ENCODE data around the gene FOXR1.
"Not testable (repeated sequence)": the region's sequence is repeated elsewhere in the genome, so short reads cannot be mapped to it uniquely, and the experiment has no call there.

The FOXR1 gene

GRCh38 chr11:118956094-118956846, 15.3 kb upstream of the FOXR1 start, which contains the start of gene UPK2:
TSS of gene UPK2 (plus strand) at chr11:118956298. CDS start at chr11:118956351, 53 bp downstream.
- Histone ChIP-seq H3K9ac (ENCODE audit: low read length) (no peak within 1 kb of the TSS), H3K9me3 (ENCODE audit: low read length) (no peaks in the 10 kb centered on the region), H3K27ac (ENCODE audit: low read depth, low read length) (no peak within 1 kb of the TSS), H3K27me3 (ENCODE audit: control insufficient read depth in 1 of 2, insufficient read depth in 2 of 2, low read length in 2 of 2) (no peaks in the 10 kb centered on the region), H3K4me3 (ENCODE audit: low read depth in 1 of 2, low read length in 2 of 2) (no peak within 1 kb of the TSS), H3K36me3 (ENCODE audit: insufficient read depth, low read length) (no peaks in the 10 kb centered on the region), H3K4me1 (ENCODE audit: insufficient read depth, low read length) (no peaks in the 10 kb centered on the region)

- Histone ChIP-seq H3K4me3 (ENCODE audit: low read depth in 1 of 2, low read length in 2 of 2) (no peak overlapping the region), H3K9ac (ENCODE audit: low read length) (no peak overlapping the region), H3K27me3 (ENCODE audit: control insufficient read depth in 1 of 2, insufficient read depth in 2 of 2, low read length in 2 of 2) (no peaks in the 10 kb centered on the region), H3K36me3 (ENCODE audit: insufficient read depth, low read length) (no peaks in the 10 kb centered on the region), H3K27ac (ENCODE audit: low read depth, low read length) (no peak overlapping the region), H3K9me3 (ENCODE audit: low read length) (no peaks in the 10 kb centered on the region), H3K4me1 (ENCODE audit: insufficient read depth, low read length) (no peaks in the 10 kb centered on the region)
These were observed 14.6 kb upstream of the FOXR1 start for GRCh38 chr11:118956847-118957469.

GRCh38 chr11:118957549-118957948, 14.0 kb upstream of the FOXR1 start:
- Histone ChIP-seq H3K4me1 (ENCODE audit: insufficient read depth, low read length) (no peaks in the 10 kb centered on the region), H3K4me3 (ENCODE audit: low read depth in 1 of 2, low read length in 2 of 2) (no peak overlapping the region), H3K36me3 (ENCODE audit: insufficient read depth, low read length) (no peaks in the 10 kb centered on the region), H3K9ac (ENCODE audit: low read length) (no peak overlapping the region), H3K9me3 (ENCODE audit: low read length) (no peaks in the 10 kb centered on the region), H3K27ac (ENCODE audit: low read depth, low read length) (no peak overlapping the region), H3K27me3 (ENCODE audit: control insufficient read depth in 1 of 2, insufficient read depth in 2 of 2, low read length in 2 of 2) (no peaks in the 10 kb centered on the region)

- Histone ChIP-seq H3K36me3 (ENCODE audit: insufficient read depth, low read length) (no peaks in the 10 kb centered on the region), H3K27ac (ENCODE audit: low read depth, low read length) (no peak overlapping the region), H3K4me3 (ENCODE audit: low read depth in 1 of 2, low read length in 2 of 2) (no peak overlapping the region), H3K27me3 (ENCODE audit: control insufficient read depth in 1 of 2, insufficient read depth in 2 of 2, low read length in 2 of 2) (no peaks in the 10 kb centered on the region), H3K4me1 (ENCODE audit: insufficient read depth, low read length) (no peaks in the 10 kb centered on the region), H3K9me3 (ENCODE audit: low read length) (no peaks in the 10 kb centered on the region), H3K9ac (ENCODE audit: low read length) (no peak overlapping the region)
These were observed 13.6 kb upstream of the FOXR1 start for GRCh38 chr11:118957968-118958367.

- Histone ChIP-seq H3K27ac (ENCODE audit: low read depth, low read length) (no peak overlapping the region), H3K4me3 (ENCODE audit: low read depth in 1 of 2, low read length in 2 of 2) (no peak overlapping the region), H3K27me3 (ENCODE audit: control insufficient read depth in 1 of 2, insufficient read depth in 2 of 2, low read length in 2 of 2) (no peaks in the 10 kb centered on the region), H3K9ac (ENCODE audit: low read length) (no peak overlapping the region), H3K36me3 (ENCODE audit: insufficient read depth, low read length) (no peaks in the 10 kb centered on the region), H3K4me1 (ENCODE audit: insufficient read depth, low read length) (no peaks in the 10 kb centered on the region), H3K9me3 (ENCODE audit: low read length) (no peaks in the 10 kb centered on the region)
These were observed 13.0 kb upstream of the FOXR1 start for GRCh38 chr11:118958577-118958976.

DNA sequence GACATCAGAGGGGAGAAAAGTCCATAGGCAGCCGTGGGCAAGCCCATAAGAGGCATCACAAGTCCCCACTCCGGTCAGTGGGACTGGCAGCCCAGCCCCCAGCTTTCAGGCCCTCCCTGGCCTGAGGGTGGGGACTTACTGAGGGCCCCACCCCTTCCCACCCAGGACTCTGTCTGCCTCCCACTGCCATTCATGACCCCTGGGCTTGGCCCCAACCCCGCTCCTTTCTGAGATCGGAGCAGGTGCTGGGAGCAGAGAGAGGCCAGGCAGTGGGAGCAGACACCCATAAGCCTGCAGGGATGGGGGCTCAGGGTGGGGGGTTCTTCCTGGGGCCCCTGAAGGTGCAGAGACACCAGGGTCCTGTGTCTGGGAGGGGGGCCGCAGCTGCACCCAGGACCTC, 10.4 kb upstream of the FOXR1 start:
- H3K9ac ChIP-seq (ENCODE audit: low read length) = no peak overlapping the region
- H3K4me1 ChIP-seq (ENCODE audit: insufficient read depth, low read length) = no peaks in the 10 kb centered on the region
- no peak overlapping the region for H3K27ac ChIP-seq (ENCODE audit: low read depth, low read length)
- H3K27me3 ChIP-seq (ENCODE audit: control insufficient read depth in 1 of 2, insufficient read depth in 2 of 2, low read length in 2 of 2) = no peaks in the 10 kb centered on the region
- H3K36me3 ChIP-seq (ENCODE audit: insufficient read depth, low read length) = no peaks in the 10 kb centered on the region
- no peaks in the 10 kb centered on the region for H3K9me3 ChIP-seq (ENCODE audit: low read length)
- H3K4me3 ChIP-seq (ENCODE audit: low read depth in 1 of 2, low read length in 2 of 2) = no peak overlapping the region

DNA sequence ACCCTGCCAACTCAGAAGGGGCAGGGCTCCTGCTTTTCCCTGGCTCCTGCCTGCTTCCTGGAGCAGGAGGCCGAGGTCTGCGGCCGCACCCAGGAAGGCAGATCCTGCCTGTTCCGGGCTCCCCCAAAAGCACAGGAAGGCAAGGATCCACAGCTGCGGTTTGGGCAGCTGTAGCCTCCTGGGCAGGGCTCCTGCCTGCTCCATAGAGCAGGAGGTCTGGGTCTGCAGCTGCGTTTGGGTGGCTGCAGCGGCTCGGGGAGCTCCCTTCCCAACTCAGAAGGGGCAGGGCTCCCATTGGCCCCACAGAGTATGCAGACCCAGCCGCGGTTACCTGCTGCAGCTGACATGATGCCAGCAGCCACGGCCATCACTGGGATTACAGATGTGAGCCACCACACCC, 10.0 kb upstream of the FOXR1 start:
- H3K9me3 ChIP-seq (ENCODE audit: low read length) = no peaks in the 10 kb centered on the region
- no peaks in the 10 kb centered on the region for H3K27me3 ChIP-seq (ENCODE audit: control insufficient read depth in 1 of 2, insufficient read depth in 2 of 2, low read length in 2 of 2)
- H3K4me1 ChIP-seq (ENCODE audit: insufficient read depth, low read length) = no peaks in the 10 kb centered on the region
- no peak overlapping the region for H3K4me3 ChIP-seq (ENCODE audit: low read depth in 1 of 2, low read length in 2 of 2)
- no peak overlapping the region for H3K27ac ChIP-seq (ENCODE audit: low read depth, low read length)
- H3K9ac ChIP-seq (ENCODE audit: low read length) = no peak overlapping the region
- no peaks in the 10 kb centered on the region for H3K36me3 ChIP-seq (ENCODE audit: insufficient read depth, low read length)

DNA sequence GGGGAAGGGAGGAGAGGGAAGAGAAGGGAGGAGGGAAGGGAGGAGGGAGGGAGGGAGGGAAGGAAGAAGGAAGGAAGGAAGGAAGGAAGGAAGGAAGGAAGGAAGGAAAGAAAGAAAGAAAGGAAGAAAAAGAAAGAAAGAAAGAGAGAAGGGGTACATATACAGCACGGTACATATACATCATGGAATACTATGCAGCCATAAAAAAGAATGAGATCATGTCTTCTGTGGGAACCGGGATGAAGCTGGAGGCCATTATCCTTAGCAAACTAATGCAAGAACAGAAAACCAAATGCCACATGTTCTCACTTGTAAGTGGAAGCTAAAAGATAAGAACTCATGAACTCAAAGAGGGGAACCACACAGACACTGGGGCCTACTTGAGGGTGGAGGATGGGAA, 2.1 kb upstream of the FOXR1 start:
- not testable (repeated sequence) for H3K9me3 ChIP-seq (ENCODE audit: low read length); H3K27ac ChIP-seq (ENCODE audit: low read depth, low read length)
- peaks cover 0 to 11% of the 10 kb centered on the region in 2 donors for H3K27me3 ChIP-seq (ENCODE audit: control insufficient read depth in 1 of 2, insufficient read depth in 2 of 2, low read length in 2 of 2)

DNA sequence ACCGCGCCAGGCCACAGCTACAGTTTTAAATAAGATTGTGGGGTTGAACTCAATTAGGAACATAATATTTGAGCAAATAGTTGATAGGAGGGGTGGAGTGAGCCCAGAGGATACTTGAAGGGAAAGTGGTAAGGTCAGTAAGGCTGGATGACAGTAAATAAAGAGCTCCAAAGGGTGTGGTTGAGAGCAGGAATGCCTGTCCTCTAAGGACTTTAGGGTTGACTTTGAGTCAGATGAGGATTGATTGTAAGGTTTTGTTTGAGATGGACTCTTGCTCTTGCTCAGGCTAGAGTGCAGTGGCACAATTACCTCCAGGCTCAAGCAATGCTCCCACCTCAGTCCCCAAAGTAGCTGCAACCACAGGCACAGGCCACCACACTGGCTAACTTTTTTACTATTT, 2.4 kb downstream of the FOXR1 start:
- Histone ChIP-seq H3K27ac (ENCODE audit: low read depth, low read length) (no peak overlapping the region), H3K9me3 (ENCODE audit: low read length) (no peaks in the 10 kb centered on the region), H3K4me1 (ENCODE audit: insufficient read depth, low read length) (no peaks in the 10 kb centered on the region), H3K27me3 (ENCODE audit: control insufficient read depth in 1 of 2, insufficient read depth in 2 of 2, low read length in 2 of 2) (peaks cover 0 to 11% of the 10 kb centered on the region in 2 donors), H3K36me3 (ENCODE audit: insufficient read depth, low read length) (no peaks in the 10 kb centered on the region), H3K9ac (ENCODE audit: low read length) (no peak overlapping the region), H3K4me3 (ENCODE audit: low read depth in 1 of 2, low read length in 2 of 2) (no peak overlapping the region)

More for the DNA sequence above, 2.1 kb upstream of the FOXR1 start:
- not testable (repeated sequence) for H3K4me1 ChIP-seq (ENCODE audit: insufficient read depth, low read length); H3K36me3 ChIP-seq (ENCODE audit: insufficient read depth, low read length); H3K9ac ChIP-seq (ENCODE audit: low read length); H3K4me3 ChIP-seq (ENCODE audit: low read depth in 1 of 2, low read length in 2 of 2)

DNA sequence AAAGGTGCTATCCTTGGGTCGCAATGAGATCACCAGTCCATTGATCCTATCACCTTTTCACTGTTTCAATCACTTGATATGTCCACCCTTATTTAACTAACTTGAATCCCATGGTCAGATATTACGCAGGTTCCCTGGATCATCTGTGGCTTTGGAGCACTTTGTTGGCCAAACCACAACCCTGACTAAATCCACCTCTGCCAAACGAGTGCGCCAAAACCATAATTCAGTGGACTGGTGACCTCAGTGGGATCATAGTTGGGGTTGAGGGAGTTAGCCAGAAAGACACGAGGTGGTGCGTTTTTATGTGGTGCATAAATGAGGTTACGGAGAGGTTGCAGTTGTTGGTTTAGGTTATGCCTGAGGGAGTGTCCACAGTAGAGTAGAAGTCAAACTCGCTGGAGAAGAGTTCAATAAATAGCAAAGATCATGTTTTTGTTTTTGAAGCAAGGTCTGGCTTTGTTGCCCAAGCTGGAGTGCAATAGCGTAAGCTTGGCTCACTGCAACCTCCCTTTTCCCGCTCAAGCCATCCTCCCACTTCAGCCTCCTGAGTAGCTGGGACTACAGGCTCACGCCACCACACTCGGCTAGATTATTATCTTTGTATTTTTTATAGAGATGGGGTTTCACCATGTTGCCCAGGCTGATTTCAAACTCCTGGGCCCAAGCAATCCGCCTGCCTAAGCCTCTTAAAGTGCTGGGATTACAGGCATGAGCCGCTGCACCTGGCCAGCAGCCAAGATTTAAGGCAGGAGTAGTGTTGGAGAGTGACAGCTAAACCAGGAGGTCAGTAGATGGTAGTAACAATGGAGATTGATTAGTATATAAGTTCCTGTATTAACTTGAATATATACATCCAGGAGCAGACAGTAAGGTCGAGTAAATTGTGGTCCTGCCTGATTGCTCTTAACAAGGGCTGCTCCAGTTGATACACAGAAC, 4.5 kb downstream of the FOXR1 start:
- Histone ChIP-seq H3K4me1 (ENCODE audit: insufficient read depth, low read length) (peaks cover 6% of the 10 kb centered on the region), H3K27ac (ENCODE audit: low read depth, low read length) (no peak overlapping the region), H3K4me3 (ENCODE audit: low read depth in 1 of 2, low read length in 2 of 2) (no peak overlapping the region), H3K9ac (ENCODE audit: low read length) (no peak overlapping the region), H3K36me3 (ENCODE audit: insufficient read depth, low read length) (no peaks in the 10 kb centered on the region), H3K9me3 (ENCODE audit: low read length) (no peaks in the 10 kb centered on the region), H3K27me3 (ENCODE audit: control insufficient read depth in 1 of 2, insufficient read depth in 2 of 2, low read length in 2 of 2) (peaks cover 0 to 9% of the 10 kb centered on the region in 2 donors)

DNA sequence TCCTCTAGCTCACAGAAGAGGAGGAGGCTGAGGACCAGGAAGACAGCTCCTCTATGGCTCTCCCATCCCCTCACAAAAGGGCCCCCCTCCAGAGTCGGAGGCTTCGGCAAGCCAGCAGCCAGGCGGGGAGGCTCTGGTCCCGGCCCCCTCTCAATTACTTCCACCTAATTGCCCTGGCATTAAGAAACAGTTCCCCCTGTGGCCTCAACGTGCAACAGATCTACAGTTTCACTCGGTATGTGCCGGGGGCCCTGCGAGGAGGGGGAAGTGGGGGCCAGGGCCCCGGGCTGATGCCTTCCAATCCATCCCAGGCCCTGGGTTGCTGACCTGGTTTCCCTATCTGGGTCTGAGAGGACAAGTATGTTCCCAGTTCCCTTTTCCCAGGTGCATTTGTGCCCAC, 7.9 kb downstream of the FOXR1 start:
- H3K27me3 ChIP-seq (ENCODE audit: control insufficient read depth in 1 of 2, insufficient read depth in 2 of 2, low read length in 2 of 2) = no peaks in the 10 kb centered on the region
- no peaks in the 10 kb centered on the region for H3K9me3 ChIP-seq (ENCODE audit: low read length)

More for the DNA sequence above, 7.9 kb downstream of the FOXR1 start:
- H3K27ac ChIP-seq (ENCODE audit: low read depth, low read length) = no peak overlapping the region
- H3K9ac ChIP-seq (ENCODE audit: low read length) = no peak overlapping the region
- no peaks in the 10 kb centered on the region for H3K36me3 ChIP-seq (ENCODE audit: insufficient read depth, low read length)
- H3K4me1 ChIP-seq (ENCODE audit: insufficient read depth, low read length) = peaks cover 6% of the 10 kb centered on the region
- H3K4me3 ChIP-seq (ENCODE audit: low read depth in 1 of 2, low read length in 2 of 2) = no peak overlapping the region

Data from muscle layer of colon (tissue), 2 donors.